SH-SY5Y (cell line): Measurements from ENCODE around the gene PRR14.

Experiments used
- GATA2 ChIP-seq: IDR thresholded peaks from 2 replicates; pipeline ENCODE4 v1.6.1; 2011; ENCODE audit warnings: mild to moderate bottlenecking, low read depth, low read length
- GATA3 ChIP-seq: IDR thresholded peaks from 2 replicates; pipeline ENCODE4 v1.6.1; 2011; ENCODE audit warnings: low read depth, mild to moderate bottlenecking, low read length, moderate library complexity

DNA sequence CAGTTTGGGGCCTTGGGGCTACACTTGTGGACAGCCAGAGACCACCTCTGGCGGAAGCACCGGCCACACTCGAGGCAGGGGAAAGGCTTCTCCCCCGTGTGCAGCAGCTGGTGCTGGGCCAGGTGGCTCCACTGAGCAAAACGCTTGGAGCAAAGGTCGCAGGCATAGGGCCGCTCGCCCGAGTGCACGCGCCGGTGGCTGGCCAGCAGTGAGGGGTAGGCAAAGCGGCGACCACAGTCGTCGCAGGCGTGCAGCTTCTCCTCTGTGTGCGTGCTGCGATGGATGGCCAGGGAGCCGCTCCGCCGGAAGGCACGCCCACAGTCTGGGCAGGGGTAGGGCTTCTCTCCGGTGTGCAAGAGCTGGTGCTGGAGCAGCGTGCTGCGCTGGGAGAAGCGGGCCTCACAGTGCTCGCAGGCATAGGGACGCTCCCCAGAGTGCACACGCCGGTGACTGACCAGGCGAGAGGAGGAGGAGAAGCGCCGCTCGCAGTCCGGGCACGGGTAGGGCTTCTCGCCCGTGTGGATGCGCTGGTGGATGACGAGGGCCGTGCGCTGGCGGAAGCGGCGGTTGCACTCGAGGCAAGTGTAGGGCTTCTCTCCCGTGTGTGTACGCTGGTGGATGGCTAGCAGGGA lies 46.3 kb upstream of the PRR14 start:
- TF ChIP-seq GATA2 (no peak), GATA3 (no peak)
